Stimulated activated CD4-positive, alpha-beta T cell treated with anti-CD3 and anti-CD28 coated beads, Interleukin-4, amount 100 ng/mL, for 4 hours (primary cell): ENCODE measurements around the gene ERBB2.

ENCODE experiments used
- DNase-seq, 2 experiments: peaks; one replicate each; pipeline ENCODE4 v3.0.0-alpha.2; 2020

ERBB2 gene

DNA sequence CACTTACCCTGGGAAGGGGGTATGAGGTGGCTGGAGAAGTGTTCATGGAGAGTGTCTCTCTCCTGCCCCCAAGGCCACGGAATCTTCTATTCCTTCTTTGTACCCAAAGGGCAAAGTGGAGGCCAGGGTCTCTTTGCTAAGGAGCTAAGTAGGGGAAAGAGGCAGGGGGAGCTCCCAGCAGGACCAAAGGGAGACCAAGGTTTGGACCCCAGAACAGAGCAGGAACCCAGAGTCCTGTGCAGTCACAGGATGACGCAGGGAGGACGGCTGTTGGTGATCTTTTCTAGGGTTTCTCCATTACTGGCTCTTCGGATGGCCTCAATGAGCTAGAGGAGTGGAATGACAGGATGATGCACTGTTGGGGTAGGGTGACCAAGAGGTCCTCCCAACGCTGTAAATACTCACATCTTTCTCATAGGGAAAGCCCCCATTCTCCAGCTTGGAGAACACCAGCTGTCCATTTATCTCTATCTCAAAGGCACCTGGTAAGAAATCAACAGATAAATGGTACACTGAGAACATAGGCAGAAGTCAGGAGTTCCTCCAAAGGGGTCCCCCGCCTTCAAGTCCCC lies 29.5 kb downstream of the ERBB2 start:
- DNase-seq = no peak

DNA sequence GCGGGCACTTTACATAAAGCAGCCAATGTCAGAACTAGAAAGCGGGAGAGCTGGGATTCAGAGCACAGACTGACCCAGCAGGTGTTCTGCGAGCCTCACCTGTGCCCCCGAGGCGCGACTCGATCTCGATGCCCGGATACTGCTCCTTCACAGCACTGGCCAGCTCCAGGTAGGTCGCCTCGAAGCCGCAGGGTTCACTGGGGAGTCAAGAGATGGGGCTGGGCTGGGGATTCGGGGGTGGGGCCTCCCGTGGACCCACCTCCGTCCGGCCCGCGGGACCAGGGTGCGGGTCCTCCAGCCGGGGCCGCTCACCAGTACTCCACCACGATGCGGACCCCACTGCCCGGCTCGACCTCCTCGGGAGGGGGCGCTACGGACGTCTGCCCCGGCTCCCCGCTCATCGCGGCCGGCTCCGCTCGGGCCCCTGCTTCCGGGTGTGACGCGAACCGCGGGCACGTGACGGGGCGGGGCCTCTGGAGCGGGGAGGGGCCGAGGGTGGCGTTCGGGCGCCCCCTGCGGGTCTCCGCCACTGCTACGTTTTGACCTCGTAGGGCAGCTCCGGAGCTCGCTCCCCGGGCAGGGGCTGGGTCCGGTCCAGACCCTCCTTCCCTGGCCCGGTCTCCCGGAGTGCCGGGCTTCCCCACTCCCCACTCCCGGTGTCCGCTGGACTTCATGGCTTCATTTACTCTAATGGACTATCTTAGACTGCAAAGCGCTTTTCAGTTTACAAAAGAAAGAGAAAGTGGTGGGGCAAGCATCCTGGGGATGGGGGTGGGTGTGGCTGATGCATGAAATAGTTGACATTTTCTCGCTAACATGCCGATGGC lies 30.4 kb downstream of the ERBB2 start, which contains the start of gene MIEN1:
TSS of gene MIEN1 (minus strand) at position 438 of the 827 bp plus-strand sequence. CDS start at position 401, 37 bp downstream.
- peak; percentile 85 to 96 for DNase-seq

DNA sequence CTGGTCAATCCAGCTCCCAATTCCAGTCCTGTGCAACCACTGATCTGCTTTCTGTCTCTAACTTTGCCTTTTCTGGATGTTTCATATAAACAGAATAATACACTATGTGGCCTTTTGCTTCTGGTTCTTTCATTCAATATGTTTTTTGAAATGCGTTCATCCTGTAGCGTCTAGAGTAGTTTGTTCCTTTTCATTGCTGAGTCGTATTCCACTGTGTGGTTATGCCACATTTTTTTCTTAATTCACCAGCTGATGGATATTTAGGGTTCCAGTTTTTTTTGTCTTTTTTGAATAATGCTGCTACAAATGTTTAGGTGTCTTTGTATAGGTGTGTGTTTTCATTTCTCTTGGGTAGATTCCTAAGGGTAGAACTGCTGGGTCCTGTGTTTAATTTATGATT lies 32.7 kb downstream of the ERBB2 start:
- DNase-seq = no peak

DNA sequence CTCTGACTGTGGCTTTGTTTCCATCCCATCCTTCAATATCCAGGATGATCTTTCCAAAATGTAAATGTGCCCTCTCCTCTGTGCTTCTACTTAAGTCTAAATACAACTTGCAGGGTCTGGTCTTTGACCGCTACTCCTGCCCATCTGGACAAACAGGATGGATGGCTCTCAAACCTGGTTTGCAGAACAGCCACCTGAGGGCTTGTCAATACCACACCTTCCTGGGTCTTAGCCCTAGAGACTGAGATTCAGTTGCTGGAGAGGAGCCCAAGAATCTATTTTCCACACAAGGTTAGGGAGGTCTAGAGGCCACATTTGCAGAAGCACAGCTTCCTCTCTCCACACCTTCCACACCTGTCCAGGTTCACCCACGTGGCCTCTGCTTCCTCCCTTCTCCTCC lies 36.0 kb downstream of the ERBB2 start:
- DNase-seq = no peak

DNA sequence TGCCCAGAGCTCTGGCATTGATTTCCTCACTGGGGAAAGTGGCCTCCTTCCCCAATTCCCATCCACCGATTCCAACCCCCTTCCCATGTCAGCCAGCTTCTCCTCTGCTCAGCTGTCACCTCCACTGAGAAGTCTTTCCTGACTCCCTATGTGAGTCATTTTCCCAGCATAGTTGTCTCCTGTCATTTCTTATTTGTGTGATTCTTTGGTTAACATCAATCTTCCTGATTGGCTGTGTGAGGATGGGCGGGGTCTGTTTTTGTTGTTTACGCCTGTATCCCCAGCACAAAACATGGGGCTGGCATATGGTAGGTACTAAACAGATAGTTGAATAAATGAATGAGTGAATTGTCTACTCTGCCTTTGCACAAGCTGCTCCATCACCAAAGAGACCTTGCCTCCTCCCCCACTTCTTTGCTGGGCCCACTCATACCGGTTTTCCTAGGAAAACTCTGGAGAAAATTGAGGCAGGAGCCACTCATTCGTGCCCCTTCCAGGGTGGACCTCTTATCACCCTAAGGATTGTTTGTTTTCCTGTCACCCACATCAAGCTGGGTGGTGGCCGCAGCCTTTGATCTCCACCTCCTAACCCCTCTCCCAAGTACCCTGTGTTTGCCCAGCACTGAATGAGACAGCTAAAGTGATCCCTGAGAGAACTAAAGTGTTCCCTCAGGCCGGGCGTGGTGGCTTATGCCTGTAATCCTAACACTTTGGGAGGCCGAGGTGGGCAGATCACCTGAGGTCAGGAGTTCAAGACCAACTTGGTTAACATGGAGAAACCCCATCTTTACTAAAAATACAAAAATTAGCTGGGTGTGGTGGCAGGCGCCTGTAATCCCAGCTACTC lies 36.7 kb downstream of the ERBB2 start:
- no peak for DNase-seq

DNA sequence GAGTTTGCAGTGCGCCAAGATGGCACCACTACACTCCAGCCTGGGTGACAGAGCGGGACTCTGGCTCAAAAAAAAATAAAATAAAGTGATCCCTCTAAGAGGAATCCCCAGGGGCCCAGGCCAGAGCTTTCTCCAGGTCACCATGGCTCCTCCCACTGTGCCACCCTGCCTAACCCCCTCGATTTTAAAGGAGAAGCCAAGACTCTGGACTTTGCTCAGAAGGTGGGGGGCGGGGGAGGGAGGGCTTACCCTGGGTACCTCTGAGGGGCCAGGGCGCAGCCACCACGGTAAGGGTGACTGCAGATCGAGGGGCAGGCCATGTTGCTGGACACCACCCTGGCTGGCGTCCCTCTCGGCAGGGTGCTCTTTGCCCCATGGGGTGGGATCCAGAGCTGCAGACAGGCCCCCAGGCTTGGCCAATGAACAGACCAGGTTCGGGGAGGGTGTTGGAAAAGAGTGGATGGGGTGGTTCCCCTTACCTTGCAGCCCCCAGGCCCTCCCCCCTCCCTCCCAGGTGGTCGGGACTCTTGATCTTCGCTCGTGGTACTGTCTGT lies 37.4 kb downstream of the ERBB2 start:
- DNase-seq = no peak

DNA sequence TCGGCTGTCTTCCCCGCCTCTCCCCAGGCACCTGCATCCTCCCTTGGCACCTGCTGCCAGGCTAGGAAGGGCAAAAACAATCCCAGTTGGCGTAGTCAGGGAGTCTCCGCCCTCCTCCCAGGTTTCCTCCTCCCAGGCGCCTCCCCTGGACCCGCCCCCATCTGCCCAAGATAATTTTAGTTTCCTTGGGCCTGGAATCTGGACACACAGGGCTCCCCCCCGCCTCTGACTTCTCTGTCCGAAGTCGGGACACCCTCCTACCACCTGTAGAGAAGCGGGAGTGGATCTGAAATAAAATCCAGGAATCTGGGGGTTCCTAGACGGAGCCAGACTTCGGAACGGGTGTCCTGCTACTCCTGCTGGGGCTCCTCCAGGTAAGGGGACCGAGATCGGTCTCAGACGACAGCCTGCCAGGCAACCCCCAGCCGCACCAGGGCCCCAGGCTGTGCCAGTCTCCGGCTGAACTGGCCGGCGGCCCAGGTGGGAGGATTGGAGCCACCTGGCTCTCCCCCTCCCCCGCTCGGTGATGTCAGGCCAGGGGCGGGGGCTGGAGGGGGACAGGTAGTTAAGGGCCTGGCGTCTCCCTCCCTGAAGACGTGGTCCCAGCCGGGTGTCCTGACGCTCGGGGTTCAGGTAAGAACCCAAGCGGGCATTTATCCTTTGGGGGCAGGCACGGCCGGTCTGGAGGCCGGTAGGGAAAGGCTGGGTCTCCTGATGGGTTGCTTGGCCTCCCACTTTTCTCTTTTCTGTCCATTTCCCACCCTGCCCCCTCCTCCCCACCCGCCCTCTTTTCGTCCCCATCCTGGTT lies 38.1 kb downstream of the ERBB2 start, which contains the start of gene GRB7:
TSS of gene GRB7 (plus strand) at position 179 of the 808 bp plus-strand sequence. CDS start 4,364 bp downstream, outside the sequence.
- DNase-seq = no peak

DNA sequence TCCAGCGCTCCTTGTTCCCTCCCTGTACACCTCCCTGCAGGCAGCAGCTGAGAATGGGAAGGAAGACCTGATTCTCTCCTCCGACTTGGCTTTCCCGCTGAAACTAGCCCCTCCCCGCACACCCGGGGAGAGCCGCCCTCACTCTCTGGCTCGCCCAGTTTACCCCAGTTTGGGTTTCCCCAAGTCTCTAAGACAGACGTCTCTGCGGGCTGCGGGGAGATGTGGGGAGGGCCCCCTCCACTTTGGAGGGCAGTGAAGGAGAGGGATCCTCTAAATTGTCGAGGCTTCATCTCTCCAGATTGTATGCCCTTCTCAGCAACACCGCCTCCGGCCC lies 38.7 kb downstream of the ERBB2 start:
- peak; percentile 35 to 50 for DNase-seq

DNA sequence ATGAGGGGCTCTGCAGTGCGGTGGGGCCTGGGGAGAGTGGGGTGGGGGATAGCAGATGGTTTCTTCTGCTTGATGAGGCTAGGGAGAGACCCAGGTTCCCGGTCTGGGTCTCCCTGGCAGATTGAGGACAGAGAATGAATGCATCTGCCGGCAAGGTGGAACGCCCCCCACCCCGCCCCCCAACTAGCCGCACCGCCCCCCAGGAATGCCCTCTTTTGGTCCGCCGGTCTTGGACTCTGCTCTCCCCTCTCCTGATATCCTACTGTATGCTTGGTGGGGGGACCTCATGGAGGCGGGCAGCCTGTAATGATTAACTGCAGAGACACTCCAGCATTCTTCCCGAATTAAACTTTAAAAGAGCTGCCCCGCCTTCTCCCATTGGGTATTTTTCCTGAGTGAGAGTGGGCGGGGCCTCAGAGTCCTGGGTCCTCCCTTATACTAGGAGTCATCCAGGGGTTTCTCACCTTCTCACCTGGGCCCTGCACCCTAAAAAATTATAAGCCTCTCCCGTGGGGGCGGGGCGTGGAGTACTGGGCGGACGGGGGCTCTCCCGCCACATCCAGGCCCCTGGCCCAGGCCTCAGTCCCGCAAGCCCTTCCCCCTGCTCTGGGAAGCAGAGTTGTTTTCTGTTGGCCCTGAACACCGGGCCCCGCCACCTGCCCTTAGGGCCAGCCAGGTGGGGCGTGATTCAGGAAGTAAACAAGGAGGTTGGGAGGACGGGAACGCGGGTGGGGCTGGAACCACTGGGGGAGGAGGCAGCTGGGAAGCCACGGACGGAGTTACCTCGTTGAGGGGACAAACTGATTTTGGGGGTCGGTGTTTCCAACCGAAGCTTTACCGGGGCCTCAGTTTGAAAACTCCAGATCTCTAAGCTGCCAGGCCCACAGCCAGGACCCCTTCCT lies 39.4 kb downstream of the ERBB2 start:
- DNase-seq = no peak

DNA sequence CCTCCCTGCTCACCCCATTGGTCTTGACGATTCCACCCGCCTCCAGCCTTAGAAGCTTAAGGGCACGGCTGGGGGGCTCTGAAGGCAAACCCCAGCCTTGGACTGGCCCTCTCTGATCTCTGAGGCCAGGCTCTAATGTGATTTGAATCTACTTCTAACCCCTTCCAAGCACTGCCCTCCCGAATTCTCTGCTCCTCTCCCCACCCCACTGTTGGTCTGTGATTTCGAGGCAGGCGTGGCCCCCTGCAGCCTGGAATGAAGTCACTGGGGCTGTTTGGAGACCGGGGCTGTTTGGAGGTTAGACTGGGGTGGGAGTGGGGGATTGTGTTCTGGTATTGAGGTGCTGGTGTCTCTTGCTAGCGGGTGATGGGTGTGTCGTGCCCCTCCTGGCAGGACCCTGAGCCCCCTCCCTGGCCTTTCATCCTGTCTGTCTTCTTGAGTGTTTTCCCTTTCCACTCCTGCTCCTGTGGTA lies 40.1 kb downstream of the ERBB2 start:
- no peak for DNase-seq

DNA sequence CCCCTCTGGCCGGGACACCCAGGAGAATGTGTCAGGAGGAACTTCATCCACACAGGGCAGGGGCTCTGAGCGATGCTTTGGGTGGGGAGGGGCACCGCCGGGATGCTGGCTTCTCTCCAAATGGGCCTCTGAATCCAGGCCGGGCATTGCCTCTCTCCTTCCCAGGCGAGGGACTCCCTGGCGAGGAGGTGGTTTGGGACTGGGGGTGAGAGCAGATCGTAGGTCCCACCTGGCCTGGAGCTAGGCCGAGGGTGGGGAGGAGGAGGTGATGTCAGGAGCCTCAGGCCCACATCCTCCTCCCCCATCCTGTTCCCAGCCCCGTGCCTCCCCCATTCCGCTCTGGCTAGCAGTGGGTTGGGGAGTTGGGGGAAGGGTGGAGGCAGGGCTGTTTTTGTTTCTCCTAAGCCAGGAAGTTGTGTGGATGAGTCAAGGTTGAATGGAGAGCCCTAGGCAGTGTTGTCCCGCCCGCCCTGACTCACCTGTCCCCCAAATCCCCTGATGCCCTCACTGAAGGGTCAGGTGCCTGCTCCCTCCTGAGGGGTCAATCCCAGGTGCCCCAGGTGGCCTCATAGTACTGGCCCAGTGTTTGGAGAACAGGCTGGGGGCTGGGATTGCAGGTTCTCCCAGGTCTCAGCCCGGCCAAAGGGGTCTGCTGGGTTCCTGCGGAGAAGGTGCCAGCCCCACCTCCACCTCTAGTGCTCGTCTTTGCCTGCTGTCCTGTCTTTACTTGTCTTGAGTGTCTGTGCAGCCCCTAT lies 40.7 kb downstream of the ERBB2 start:
- no peak for DNase-seq

DNA sequence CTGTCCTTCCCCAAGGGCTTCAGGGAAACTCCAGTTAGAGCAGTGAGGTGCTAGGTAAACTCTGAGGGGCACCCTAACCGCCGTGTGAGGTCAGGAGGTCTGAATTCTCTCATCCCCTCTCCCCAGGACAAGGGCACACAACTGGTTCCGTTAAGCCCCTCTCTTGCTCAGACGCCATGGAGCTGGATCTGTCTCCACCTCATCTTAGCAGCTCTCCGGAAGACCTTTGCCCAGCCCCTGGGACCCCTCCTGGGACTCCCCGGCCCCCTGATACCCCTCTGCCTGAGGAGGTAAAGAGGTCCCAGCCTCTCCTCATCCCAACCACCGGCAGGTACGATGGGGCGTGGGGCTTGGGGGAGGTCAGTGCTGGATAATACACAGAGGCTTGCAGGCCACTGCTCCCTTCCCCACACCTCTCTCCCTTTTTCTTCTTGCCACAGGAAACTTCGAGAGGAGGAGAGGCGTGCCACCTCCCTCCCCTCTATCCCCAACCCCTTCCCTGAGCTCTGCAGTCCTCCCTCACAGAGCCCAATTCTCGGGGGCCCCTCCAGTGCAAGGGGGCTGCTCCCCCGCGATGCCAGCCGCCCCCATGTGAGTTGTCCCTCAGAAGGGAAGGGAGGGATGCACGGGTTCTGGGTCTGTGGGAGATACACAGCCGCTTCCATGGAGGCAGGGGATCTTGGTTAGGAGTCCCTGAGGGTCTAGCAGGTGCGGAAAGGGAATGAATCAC lies 42.4 kb downstream of the ERBB2 start:
- DNase-seq = no peak

DNA sequence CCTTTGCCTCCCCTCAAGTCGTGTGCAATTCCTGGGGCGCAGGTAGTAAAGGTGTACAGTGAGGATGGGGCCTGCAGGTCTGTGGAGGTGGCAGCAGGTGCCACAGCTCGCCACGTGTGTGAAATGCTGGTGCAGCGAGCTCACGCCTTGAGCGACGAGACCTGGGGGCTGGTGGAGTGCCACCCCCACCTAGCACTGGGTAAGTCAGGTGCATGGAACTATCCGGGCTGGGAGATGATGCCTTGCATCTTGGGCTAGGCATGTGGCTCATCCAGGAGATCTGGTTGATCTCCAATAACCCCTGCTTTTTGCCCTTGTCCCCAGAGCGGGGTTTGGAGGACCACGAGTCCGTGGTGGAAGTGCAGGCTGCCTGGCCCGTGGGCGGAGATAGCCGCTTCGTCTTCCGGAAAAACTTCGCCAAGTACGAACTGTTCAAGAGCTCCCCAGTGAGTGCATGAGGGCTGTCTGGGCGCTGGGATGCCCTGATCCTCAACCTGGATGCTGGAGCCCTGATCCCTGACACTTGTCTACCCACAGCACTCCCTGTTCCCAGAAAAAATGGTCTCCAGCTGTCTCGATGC lies 43.1 kb downstream of the ERBB2 start:
- DNase-seq = no peak

DNA sequence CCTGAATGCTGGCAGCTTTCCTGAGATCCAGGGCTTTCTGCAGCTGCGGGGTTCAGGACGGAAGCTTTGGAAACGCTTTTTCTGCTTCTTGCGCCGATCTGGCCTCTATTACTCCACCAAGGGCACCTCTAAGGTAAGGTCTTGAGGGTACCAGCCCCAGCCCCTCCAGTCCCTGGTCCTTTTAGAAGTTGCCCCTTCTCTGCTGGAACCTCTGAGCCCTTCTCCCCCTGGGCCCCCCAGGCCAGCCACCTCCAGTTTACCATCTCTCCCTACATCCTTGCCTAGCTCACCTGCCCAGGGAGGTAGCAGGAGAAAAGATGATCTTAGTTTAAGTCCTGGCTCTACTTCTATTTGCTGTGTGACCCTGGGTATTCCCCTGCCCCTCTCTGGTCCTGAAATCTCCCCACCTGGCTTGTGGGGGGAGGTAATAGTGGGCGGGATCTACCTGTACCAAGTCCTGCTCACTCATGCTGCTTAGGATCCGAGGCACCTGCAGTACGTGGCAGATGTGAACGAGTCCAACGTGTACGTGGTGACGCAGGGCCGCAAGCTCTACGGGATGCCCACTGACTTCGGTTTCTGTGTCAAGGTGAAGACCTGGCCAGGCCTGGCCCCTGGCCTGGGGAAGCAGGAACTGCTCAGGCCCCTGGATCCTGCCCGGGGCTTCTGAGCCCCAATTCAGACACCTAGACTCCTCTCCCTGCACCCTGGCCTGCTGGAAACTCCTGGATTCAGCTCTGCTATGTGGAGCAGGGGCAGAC lies 44.4 kb downstream of the ERBB2 start:
- no peak for DNase-seq

DNA sequence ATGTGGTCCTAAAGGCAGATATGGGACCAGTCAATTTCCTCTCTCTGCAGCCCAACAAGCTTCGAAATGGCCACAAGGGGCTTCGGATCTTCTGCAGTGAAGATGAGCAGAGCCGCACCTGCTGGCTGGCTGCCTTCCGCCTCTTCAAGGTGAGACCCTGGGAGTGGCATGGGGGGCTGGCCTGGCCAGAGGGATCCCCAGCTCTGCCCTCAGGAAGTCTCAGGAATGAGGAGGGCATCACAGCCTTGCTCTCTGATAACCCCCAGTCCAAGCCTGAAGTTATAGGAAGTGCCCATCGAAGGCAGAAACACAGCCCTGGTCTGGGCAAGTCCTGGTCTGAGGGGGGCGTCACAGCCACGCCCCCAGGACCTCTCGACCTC lies 45.0 kb downstream of the ERBB2 start:
- DNase-seq = no peak

DNA sequence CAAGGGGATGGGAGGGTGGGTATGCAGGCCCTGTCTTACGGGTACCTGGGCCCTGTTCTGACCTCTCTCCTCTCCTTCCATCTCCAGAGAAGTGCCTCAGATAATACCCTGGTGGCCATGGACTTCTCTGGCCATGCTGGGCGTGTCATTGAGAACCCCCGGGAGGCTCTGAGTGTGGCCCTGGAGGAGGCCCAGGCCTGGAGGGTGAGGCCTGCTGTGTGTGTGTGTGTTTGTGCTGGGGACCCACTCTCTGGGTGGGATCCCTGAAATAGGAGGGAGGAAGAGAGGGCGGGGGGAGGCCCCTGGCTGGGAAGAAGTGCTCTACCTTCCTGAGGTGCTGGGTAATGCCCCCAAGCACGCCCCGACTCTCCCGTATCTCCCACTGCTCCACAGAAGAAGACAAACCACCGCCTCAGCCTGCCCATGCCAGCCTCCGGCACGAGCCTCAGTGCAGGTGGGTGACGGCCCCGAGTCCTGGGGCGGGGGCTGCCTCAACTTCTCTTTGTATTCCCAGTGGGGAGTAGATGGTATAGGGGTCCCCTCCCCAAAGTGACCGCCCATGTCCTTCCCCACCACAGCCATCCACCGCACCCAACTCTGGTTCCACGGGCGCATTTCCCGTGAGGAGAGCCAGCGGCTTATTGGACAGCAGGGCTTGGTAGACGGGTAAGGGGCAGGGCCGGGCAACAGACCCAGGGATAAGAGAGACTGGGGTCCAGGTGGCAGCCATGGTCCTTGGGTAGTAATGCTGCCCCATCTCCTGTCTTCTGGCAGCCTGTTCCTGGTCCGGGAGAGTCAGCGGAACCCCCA lies 45.7 kb downstream of the ERBB2 start:
- no peak for DNase-seq

DNA sequence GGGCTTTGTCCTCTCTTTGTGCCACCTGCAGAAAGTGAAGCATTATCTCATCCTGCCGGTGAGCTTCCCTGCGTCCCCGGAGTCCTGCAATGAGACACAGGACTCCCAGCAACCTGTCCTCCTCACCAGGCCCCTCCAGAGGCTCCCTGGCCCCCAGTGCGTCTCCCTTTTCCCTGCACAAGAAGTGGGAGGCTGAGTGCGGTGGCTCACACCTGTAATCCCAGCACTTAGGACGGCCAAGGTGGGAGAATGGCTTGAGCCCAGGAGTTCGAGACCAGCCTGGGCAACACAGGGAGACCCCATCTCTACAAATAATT lies 46.2 kb downstream of the ERBB2 start:
- DNase-seq = no peak

DNA sequence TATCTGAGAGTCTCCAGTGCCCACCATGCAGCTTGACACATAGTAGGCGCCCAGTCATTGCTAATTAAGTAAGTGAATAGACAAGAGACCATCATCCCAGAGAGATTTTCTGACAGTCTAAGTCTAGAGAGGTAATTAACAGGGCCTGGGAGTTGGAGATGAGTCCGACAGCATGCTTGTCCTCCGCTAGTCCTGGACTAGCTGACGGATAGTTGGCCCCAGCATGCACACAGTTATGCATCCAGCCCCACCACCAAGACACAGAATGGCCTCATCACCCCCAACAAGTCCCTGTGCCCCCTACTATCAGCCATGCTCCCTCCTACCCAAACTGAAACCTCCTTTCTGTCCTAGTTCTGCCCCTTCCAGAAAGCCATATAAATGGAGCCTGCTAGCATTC lies 47.9 kb downstream of the ERBB2 start:
- no peak for DNase-seq
